Activated CD8-positive, alpha-beta memory T cell treated with anti-CD3 and anti-CD28 coated beads for 36 hours (primary cell): ENCODE data around the gene MARCHF3. TPM values are rescaled to one million over a fixed set of nuclear protein-coding genes. Genes with fewer than 3 reads are reported as not detected.
"Not testable (repeated sequence)": the region's sequence is repeated elsewhere in the genome, so short reads cannot be mapped to it uniquely, and the experiment has no call there.

Source experiments
- CTCF ChIA-PET: fragments of 350-600 bp; sonication (Branson Sonifier 250); formaldehyde crosslinking; loops from one replicate; lab custom pipeline; 2021; ENCODE audit warnings: antibody characterized with exemption; lab: Charles Lee
- POLR2A ChIA-PET: fragments of 350-600 bp; sonication (Branson Sonifier 250); formaldehyde crosslinking; loops from one replicate; lab custom pipeline; 2021; ENCODE audit warnings: antibody characterized with exemption; lab: Charles Lee
- total RNA-seq, 2 experiments: library from RNA; stranded (reverse); gene quantifications; one replicate each; pipeline ENCODE4 v1.2.3, GENCODE V29; 2021

The MARCHF3 gene
- total RNA-seq, 2 experiments from 2014 or later: 2.1 to 2.6 TPM

- ChIA-PET POLR2A (no interaction called here), CTCF (interaction anchor here (0.7 kb wide), 1 partner anchor 109 kb away, joined by 3 read pairs; no protein-coding TSS in a partner anchor)
Measured at GRCh38 chr5:126972062-126972895, 58.1 kb downstream of the MARCHF3 start.

- ChIA-PET CTCF (no interaction called here), POLR2A (no interaction called here)
Measured at GRCh38 chr5:126971455-126972031, 58.8 kb downstream of the MARCHF3 start.

GRCh38 chr5:126970517-126971017 lies 59.8 kb downstream of the MARCHF3 start:
- ChIA-PET CTCF (no interaction called here), POLR2A (no interaction called here)

GRCh38 chr5:126969548-126969947 lies 60.8 kb downstream of the MARCHF3 start:
- CTCF ChIA-PET: no interaction called here
- POLR2A ChIA-PET: no interaction called here

- POLR2A ChIA-PET: no interaction called here
- CTCF ChIA-PET: no interaction called here
Measured at GRCh38 chr5:126967808-126968466, 62.4 kb downstream of the MARCHF3 start.

GRCh38 chr5:126965487-126965886 lies 64.9 kb downstream of the MARCHF3 start:
- ChIA-PET POLR2A (interaction anchor here (0.6 kb wide), 1 partner anchor 14 kb away, joined by 9 read pairs; no protein-coding TSS in a partner anchor), CTCF (no interaction called here)

GRCh38 chr5:126965061-126965475 lies 65.3 kb downstream of the MARCHF3 start:
- POLR2A ChIA-PET: interaction anchor here (0.6 to 0.7 kb wide), 2 partner anchors 14 to 161 kb away, joined by 9 read pairs; no protein-coding TSS in a partner anchor
- CTCF ChIA-PET: no interaction called here

- POLR2A ChIA-PET: no interaction called here
- CTCF ChIA-PET: no interaction called here
Measured at GRCh38 chr5:126963822-126964375, 66.5 kb downstream of the MARCHF3 start.

GRCh38 chr5:126961702-126962101 lies 68.7 kb downstream of the MARCHF3 start:
- ChIA-PET POLR2A (no interaction called here), CTCF (no interaction called here)

GRCh38 chr5:126961128-126961527 lies 69.2 kb downstream of the MARCHF3 start:
- ChIA-PET POLR2A (no interaction called here), CTCF (no interaction called here)

GRCh38 chr5:126959188-126959587 lies 71.2 kb downstream of the MARCHF3 start:
- ChIA-PET CTCF (interaction anchor here (0.6 kb wide), 1 partner anchor 293 kb away, joined by 3 read pairs; no protein-coding TSS in a partner anchor), POLR2A (no interaction called here)

- POLR2A ChIA-PET: interaction anchor here (0.7 kb wide), 1 partner anchor 432 kb away, joined by 4 read pairs; no protein-coding TSS in a partner anchor
- CTCF ChIA-PET: interaction anchor here (0.6 kb wide), 1 partner anchor 121 kb away, joined by 4 read pairs; no protein-coding TSS in a partner anchor
Measured at GRCh38 chr5:126956991-126957390, 73.4 kb downstream of the MARCHF3 start.

- POLR2A ChIA-PET: no interaction called here
- CTCF ChIA-PET: no interaction called here
Measured at GRCh38 chr5:126954981-126955380, 75.4 kb downstream of the MARCHF3 start.

GRCh38 chr5:126953640-126954039 lies 76.7 kb downstream of the MARCHF3 start:
- CTCF ChIA-PET: no interaction called here

GRCh38 chr5:126949475-126949874 lies 80.9 kb downstream of the MARCHF3 start:
- POLR2A ChIA-PET: no interaction called here
- CTCF ChIA-PET: no interaction called here

More at GRCh38 chr5:126953640-126954039, 76.7 kb downstream of the MARCHF3 start:
- POLR2A ChIA-PET: no interaction called here

GRCh38 chr5:126948453-126948852 lies 81.9 kb downstream of the MARCHF3 start:
- CTCF ChIA-PET: no interaction called here
- POLR2A ChIA-PET: no interaction called here

- CTCF ChIA-PET: no interaction called here
- POLR2A ChIA-PET: no interaction called here
Measured at GRCh38 chr5:126948011-126948355, 82.4 kb downstream of the MARCHF3 start.

- CTCF ChIA-PET: no interaction called here
- POLR2A ChIA-PET: no interaction called here
Measured at GRCh38 chr5:126947146-126948010, 83.0 kb downstream of the MARCHF3 start.

- CTCF ChIA-PET, POLR2A ChIA-PET: not testable (repeated sequence)
Measured at GRCh38 chr5:126942908-126943307, 87.5 kb downstream of the MARCHF3 start.
